RWPE2 (cell line): ENCODE data around the gene NMNAT2.
"Not testable (repeated sequence)": the region's sequence is repeated elsewhere in the genome, so short reads cannot be mapped to it uniquely, and the experiment has no call there.

ENCODE experiments used
- ATAC-seq: fragments of 200-7000 bp; cut with Tn5 transposase; 3 replicates; pipeline ENCODE4 v1.9.1; 2021; ENCODE audit warnings: low read depth
- DNase-seq: peaks from one replicate; pipeline ENCODE4 v3.0.0-alpha.2; 2020; ENCODE audit warnings: low spot score
- H3K27ac ChIP-seq: fragments of 450-650 bp; 2 replicates; pipeline ENCODE4 v1.5.1; 2017; ENCODE audit warnings: mild to moderate bottlenecking; ENCODE audit not compliant: poor library complexity, severe bottlenecking
- H3K27me3 ChIP-seq: fragments of 250-450 bp; sonication (Bioruptor Pico); 2 replicates; pipeline ENCODE4 v1.5.1; 2021; ENCODE audit warnings: mild to moderate bottlenecking, moderate library complexity; ENCODE audit not compliant: insufficient read depth, poor library complexity, severe bottlenecking
- H3K36me3 ChIP-seq: fragments of 250-450 bp; sonication (Bioruptor Pico); 2 replicates; pipeline ENCODE4 v1.5.1; 2020; ENCODE audit warnings: low read depth, mild to moderate bottlenecking, moderate library complexity
- H3K4me1 ChIP-seq: fragments of 250-450 bp; sonication (Bioruptor Pico); 2 replicates; pipeline ENCODE4 v1.5.1; 2021; ENCODE audit warnings: mild to moderate bottlenecking, moderate library complexity; ENCODE audit not compliant: insufficient read depth, poor library complexity, severe bottlenecking
- H3K4me3 ChIP-seq: fragments of 250-450 bp; sonication (Bioruptor Pico); 2 replicates; pipeline ENCODE4 v1.5.1; 2021; ENCODE audit warnings: mild to moderate bottlenecking, moderate library complexity; ENCODE audit not compliant: severe bottlenecking
- H3K9me3 ChIP-seq: fragments of 250-450 bp; sonication (Bioruptor Pico); 2 replicates; pipeline ENCODE4 v1.5.1; 2021; ENCODE audit warnings: mild to moderate bottlenecking, moderate library complexity; ENCODE audit not compliant: severe bottlenecking
- CTCF ChIP-seq: fragments of 450-650 bp; IDR thresholded peaks from one replicate; pipeline ENCODE4 v1.5.1; 2017; ENCODE audit warnings: mild to moderate bottlenecking, moderate library complexity; ENCODE audit not compliant: poor library complexity, severe bottlenecking

Gene NMNAT2

DNA sequence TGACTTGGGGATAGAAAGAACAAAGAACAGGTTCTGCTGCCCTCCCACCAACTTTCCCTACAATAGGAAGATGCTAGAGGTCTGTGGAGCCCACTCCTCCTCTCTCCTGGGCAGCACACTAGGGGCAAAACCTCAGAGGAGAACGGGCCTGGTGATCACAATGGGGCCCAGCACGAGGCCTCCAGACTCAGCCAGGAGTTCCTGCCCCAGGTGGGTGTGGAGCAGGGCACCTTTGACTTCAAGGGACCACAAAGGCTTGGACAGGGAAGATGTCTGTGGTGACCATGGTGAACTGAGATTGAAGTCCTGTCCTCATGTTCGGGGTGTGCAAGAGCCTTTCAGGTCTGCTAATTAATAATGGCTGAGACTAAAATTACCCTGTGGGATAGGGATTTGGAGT is 143.3 kb downstream of the NMNAT2 start:
- Histone ChIP-seq H3K36me3 (no peaks in the 10 kb centered on the region), H3K27me3 (no peaks in the 10 kb centered on the region), H3K27ac (no peak overlapping the region), H3K9me3 (no peaks in the 10 kb centered on the region), H3K4me3 (no peak overlapping the region), H3K4me1 (peaks cover 53% of the 10 kb centered on the region)
- ATAC-seq: no peak
- TF ChIP-seq CTCF: no peak
- no peak for DNase-seq

- DNase-seq, H3K27me3 ChIP-seq, ATAC-seq, H3K9me3 ChIP-seq, H3K4me3 ChIP-seq, H3K36me3 ChIP-seq: not testable (repeated sequence)
- peak overlapping the region; percentile 89 for H3K27ac ChIP-seq
- H3K4me1 ChIP-seq: peaks cover 44% of the 10 kb centered on the region
These were observed 144.2 kb downstream of the NMNAT2 start for GRCh38 chr1:183273984-183274383.

DNA sequence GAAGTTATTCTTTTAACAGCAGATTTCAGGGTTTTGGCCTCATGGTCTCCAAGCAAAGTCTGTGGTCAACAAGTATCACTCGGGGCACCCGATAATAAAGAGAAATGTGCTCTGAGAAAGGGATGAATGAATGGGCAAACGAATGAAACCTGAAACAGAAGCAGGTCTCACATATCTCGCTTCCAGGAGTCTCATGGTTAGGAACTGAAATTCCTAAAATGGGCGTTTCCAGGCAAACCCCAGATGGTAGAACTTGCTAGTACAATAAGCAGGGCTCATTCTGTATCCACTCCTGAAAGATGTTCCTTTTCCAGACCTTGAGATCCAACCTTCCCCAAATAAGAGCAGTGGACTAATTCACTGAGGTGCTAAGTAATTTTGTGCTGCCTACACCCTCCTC is 144.9 kb downstream of the NMNAT2 start:
- no peaks in the 10 kb centered on the region for H3K27me3 ChIP-seq
- H3K9me3 ChIP-seq: no peaks in the 10 kb centered on the region
- ATAC-seq (peak; percentile 25; the same call in 1 of the 3 replicates), DNase-seq (no peak)
- TF ChIP-seq CTCF: no peak
- no peak overlapping the region for H3K4me3 ChIP-seq
- peak overlapping the region; percentile 89 for H3K27ac ChIP-seq
- no peaks in the 10 kb centered on the region for H3K36me3 ChIP-seq
- peaks cover 43% of the 10 kb centered on the region for H3K4me1 ChIP-seq

DNA sequence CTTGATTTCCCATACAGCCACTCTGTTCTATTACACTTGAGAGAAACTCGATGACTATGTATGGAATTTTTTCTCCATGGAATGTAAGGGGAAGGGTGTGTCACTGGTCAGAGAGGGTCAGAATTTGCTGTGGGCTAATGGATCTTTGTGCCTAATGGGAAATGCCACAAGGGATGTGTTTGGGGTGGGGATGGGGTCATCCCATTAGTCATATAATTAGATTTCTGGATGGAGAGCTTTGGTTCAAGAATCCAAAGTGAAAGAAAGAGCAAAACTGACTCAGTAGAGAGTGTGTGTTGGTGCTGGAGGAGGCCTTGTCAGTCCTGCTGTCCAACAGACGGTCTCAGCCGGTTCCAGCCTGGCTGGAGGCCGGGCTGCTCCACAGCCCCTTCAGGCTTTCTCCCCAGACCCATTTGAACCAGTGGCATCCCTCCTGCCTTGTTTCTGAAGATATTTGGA is 145.8 kb downstream of the NMNAT2 start:
- TF ChIP-seq CTCF: no peak
- H3K4me1 ChIP-seq: peaks cover 43% of the 10 kb centered on the region
- H3K36me3 ChIP-seq: no peaks in the 10 kb centered on the region
- H3K4me3 ChIP-seq: no peak overlapping the region
- H3K27me3 ChIP-seq: no peaks in the 10 kb centered on the region
- ATAC-seq (peak; percentile 65), DNase-seq (no peak)
- H3K9me3 ChIP-seq: no peaks in the 10 kb centered on the region
- H3K27ac ChIP-seq: peak overlapping the region; percentile 89

DNA sequence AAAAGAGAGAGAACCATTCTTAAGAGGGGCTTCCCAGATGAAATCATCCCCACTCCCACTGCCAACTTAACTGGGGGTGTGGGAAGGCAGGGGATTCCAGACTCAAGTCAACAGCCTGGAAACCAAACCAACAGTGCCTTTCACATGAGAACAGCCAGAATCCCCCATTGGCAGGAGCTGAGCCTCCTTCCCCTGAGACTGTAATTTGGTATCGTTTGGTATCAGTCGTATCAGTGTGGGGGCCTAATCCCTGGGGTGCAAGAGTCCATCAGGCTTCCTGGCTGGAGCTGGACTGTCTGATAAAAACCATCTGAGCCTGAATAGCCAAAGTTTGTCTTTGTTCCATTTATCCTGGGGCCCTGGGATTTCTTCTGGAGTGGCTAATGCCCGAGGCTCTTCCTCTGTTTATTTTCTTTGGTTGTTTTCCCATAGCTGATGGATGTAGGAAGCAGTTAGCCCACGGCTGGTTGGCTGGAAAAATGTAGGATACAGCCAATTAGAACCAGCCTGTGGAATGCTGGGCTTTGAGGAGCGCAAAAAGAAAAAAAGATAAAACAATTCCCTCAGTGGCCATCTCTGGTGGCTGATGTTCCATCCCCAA is 147.5 kb downstream of the NMNAT2 start:
- H3K27me3 ChIP-seq: no peaks in the 10 kb centered on the region
- peak overlapping the region; percentile 89 for H3K27ac ChIP-seq
- DNase-seq (no peak), ATAC-seq (no peak)
- no peak overlapping the region for H3K4me3 ChIP-seq
- no peaks in the 10 kb centered on the region for H3K9me3 ChIP-seq
- no peak for TF ChIP-seq CTCF
- H3K4me1 ChIP-seq: peaks cover 44% of the 10 kb centered on the region
- no peaks in the 10 kb centered on the region for H3K36me3 ChIP-seq
